ENCODE data around the gene PITPNM1. TPM values are rescaled to one million over a fixed set of nuclear protein-coding genes. Genes with fewer than 3 reads are reported as not detected.

The PITPNM1 gene
- total RNA-seq, 3 donors from 2014 or later (not counting 1 experiment from before 2014, with no cell fraction given), result 99.9 to 135 (median 123) TPM

DNA sequence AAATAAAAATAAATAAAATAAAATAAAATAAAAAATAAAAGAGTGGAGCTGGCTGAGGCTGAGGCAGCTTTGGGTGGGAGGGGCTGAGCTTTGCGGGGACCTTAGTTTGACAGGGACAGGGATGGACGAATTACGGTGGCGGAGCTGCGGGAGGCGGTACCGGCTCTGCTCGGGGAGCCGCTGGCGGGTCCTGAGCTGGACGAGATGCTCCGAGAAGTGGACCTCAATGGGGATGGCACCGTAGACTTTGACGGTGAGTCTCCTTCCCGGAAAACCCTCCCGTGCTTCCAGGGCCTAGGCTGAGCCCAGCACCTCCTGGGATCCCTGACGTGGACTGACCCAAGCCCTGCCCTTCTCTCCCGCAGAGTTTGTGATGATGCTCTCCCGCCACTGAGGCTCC is 46.9 kb downstream of the PITPNM1 start:
- Mint-ChIP-seq H3K9me3 (no peaks in the 10 kb centered on the region), H3K36me3 (no peaks in the 10 kb centered on the region), H3K27me3 (ENCODE audit: low read depth in 2 of 2) (peaks cover 0 to 3% of the 10 kb centered on the region in 2 donors), H3K4me1 (peaks cover 0 to 5% of the 10 kb centered on the region in 2 donors), H3K27ac (no peak overlapping the region), H3K4me3 (no peak overlapping the region)
- Histone ChIP-seq H3K36me3 (ENCODE audit: control insufficient read depth, insufficient read depth, low read length) (no peaks in the 10 kb centered on the region), H3K4me3 (ENCODE audit: low read length) (no peak overlapping the region), H3K27ac (ENCODE audit: low read length) (no peak overlapping the region), H3K27me3 (ENCODE audit: control insufficient read depth, insufficient read depth, low read length) (no peaks in the 10 kb centered on the region), H3K9me3 (ENCODE audit: control insufficient read depth, insufficient read depth, low read length) (no peaks in the 10 kb centered on the region), H3K4me1 (ENCODE audit: control insufficient read depth, insufficient read depth, low read length) (peaks cover 10% of the 10 kb centered on the region)
- no peak for DNase-seq
- no peak for ATAC-seq
- TF ChIP-seq, protein P1, sequence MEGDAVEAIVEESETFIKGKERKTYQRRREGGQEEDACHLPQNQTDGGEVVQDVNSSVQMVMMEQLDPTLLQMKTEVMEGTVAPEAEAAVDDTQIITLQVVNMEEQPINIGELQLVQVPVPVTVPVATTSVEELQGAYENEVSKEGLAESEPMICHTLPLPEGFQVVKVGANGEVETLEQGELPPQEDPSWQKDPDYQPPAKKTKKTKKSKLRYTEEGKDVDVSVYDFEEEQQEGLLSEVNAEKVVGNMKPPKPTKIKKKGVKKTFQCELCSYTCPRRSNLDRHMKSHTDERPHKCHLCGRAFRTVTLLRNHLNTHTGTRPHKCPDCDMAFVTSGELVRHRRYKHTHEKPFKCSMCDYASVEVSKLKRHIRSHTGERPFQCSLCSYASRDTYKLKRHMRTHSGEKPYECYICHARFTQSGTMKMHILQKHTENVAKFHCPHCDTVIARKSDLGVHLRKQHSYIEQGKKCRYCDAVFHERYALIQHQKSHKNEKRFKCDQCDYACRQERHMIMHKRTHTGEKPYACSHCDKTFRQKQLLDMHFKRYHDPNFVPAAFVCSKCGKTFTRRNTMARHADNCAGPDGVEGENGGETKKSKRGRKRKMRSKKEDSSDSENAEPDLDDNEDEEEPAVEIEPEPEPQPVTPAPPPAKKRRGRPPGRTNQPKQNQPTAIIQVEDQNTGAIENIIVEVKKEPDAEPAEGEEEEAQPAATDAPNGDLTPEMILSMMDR (IDR thresholded peaks at IDR 0.05), result no peak
- intact Hi-C loops (cut with micrococcal nuclease), result no loop called here
- 96% methylated on average over 19 of the region's 19 CpGs for WGBS (ENCODE audit: insufficient coverage)

DNA sequence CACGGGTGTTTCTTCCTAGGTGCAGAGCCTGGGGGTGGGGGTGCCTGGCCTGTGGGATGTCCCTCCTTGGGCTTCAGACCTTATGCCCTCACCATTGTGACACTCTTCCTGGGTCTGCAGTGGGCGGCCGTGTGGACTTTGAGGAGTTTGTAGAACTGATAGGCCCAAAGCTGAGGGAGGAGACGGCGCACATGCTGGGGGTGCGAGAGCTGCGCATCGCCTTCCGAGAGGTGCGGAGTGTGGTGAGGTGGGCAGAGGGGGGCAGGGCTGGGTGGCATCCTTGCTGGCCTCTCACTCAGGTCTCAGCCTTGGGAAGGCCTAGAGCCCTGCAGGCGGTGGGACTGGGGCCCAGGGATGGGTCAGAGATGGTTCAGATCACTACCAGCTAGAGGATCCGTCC is 47.7 kb downstream of the PITPNM1 start:
- DNase-seq, result no peak
- H3K27me3 ChIP-seq (ENCODE audit: control insufficient read depth, insufficient read depth, low read length), result no peaks in the 10 kb centered on the region
- H3K9me3 ChIP-seq (ENCODE audit: control insufficient read depth, insufficient read depth, low read length), result no peaks in the 10 kb centered on the region
- TF ChIP-seq, protein P1 (IDR thresholded peaks at IDR 0.05), result no peak
- 93% methylated on average over 12 of the region's 12 CpGs for WGBS (ENCODE audit: insufficient coverage)
- H3K4me1 ChIP-seq (ENCODE audit: control insufficient read depth, insufficient read depth, low read length), result peaks cover 10% of the 10 kb centered on the region
- H3K4me1 Mint-ChIP-seq, result peaks cover 0 to 5% of the 10 kb centered on the region in 2 donors
- H3K27ac Mint-ChIP-seq, result no peak overlapping the region
- H3K4me3 Mint-ChIP-seq, result no peak overlapping the region
- no peak overlapping the region for H3K27ac ChIP-seq (ENCODE audit: low read length)
- no peaks in the 10 kb centered on the region for H3K36me3 ChIP-seq (ENCODE audit: control insufficient read depth, insufficient read depth, low read length)
- intact Hi-C loops (cut with micrococcal nuclease), result no loop called here
- H3K4me3 ChIP-seq (ENCODE audit: low read length), result no peak overlapping the region
- no peak for ATAC-seq
- H3K27me3 Mint-ChIP-seq (ENCODE audit: low read depth in 2 of 2), result peaks cover 0 to 3% of the 10 kb centered on the region in 2 donors
- H3K36me3 Mint-ChIP-seq, result no peaks in the 10 kb centered on the region
- no peaks in the 10 kb centered on the region for H3K9me3 Mint-ChIP-seq

DNA sequence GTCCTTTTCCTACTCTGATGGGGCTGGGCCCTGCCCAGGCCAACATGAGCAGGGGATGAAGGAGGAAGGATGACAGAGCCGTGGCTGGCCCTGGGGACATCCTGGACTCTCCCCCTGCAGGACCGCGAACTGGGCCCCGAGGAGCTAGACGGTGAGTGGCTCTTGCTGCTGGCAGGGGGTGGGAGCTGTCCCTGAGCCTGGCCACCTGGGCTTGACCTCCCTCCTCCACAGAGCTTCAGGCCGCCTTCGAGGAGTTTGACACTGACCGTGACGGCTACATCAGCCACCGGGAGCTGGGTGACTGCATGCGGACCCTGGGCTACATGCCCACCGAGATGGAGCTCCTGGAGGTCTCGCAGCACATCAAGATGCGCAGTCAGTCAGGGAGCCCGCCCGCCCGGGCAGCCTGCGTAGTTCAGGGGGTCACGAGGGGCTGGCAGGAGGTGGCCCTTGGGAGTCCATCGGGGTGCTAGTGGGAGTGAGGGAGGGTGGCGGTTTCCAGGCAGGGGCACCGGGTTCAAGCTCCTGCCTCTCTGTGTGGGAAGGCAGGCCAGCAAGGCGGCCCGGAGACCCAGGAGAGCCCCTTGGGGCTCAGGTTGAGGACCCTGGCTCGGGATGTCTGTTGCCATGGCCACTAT is 49.0 kb downstream of the PITPNM1 start:
- peaks cover 0 to 9% of the 10 kb centered on the region in 2 donors for H3K27me3 Mint-ChIP-seq (ENCODE audit: low read depth in 2 of 2)
- H3K9me3 Mint-ChIP-seq, result no peaks in the 10 kb centered on the region
- H3K4me3 Mint-ChIP-seq, result no peak overlapping the region
- WGBS (ENCODE audit: insufficient coverage), result 94% methylated on average over 25 of the region's 25 CpGs
- H3K4me1 Mint-ChIP-seq, result peaks cover 0 to 10% of the 10 kb centered on the region in 2 donors
- no peak overlapping the region for H3K4me3 ChIP-seq (ENCODE audit: low read length)
- TF ChIP-seq, protein P1 (IDR thresholded peaks at IDR 0.05), result no peak
- H3K36me3 Mint-ChIP-seq, result no peaks in the 10 kb centered on the region
- no peak overlapping the region for H3K27ac ChIP-seq (ENCODE audit: low read length)
- DNase-seq, result no peak
- H3K27me3 ChIP-seq (ENCODE audit: control insufficient read depth, insufficient read depth, low read length), result no peaks in the 10 kb centered on the region
- peaks cover 14% of the 10 kb centered on the region for H3K4me1 ChIP-seq (ENCODE audit: control insufficient read depth, insufficient read depth, low read length)
- intact Hi-C loops (cut with micrococcal nuclease), result no loop called here
- no peak overlapping the region for H3K27ac Mint-ChIP-seq
- ATAC-seq, result no peak
- H3K36me3 ChIP-seq (ENCODE audit: control insufficient read depth, insufficient read depth, low read length), result no peaks in the 10 kb centered on the region
- H3K9me3 ChIP-seq (ENCODE audit: control insufficient read depth, insufficient read depth, low read length), result no peaks in the 10 kb centered on the region

DNA sequence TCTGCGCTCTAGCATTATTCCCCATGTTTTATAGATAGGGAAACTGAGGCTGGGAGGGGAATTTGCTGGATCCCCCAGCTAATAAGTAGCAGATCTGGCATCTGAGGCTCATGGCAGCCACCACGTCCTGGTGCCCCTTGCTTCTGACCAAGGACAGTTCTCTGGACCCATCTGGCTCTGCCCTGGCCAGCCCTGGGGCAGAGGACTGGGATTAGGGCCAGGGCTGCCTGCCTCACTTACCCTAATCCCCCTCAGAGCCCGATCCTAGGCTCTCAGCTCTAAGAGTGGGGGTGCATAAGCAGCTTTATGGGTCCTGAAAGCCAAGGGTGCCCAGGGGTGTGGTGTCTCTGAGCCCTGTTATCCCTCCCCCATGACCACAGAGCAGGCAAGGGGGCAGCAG is 50.1 kb downstream of the PITPNM1 start, which contains the start of gene CABP4:
Gene CABP4 (plus strand): TSS at position 301 of the 400 bp plus-strand sequence. CDS start 70 bp downstream, at position 371.
- TF ChIP-seq, protein P1 (IDR thresholded peaks at IDR 0.05), result no peak
- no peak within 1 kb of the TSS for H3K4me3 ChIP-seq (ENCODE audit: low read length)
- ATAC-seq (no peak), DNase-seq (no peak)
- intact Hi-C loops (cut with micrococcal nuclease), result no loop called here
- Mint-ChIP-seq H3K27ac (no peak within 1 kb of the TSS), H3K36me3 (no peaks in the 10 kb centered on the region), H3K4me1 (peaks cover 0 to 12% of the 10 kb centered on the region in 2 donors), H3K4me3 (no peak within 1 kb of the TSS), H3K9me3 (no peaks in the 10 kb centered on the region), H3K27me3 (ENCODE audit: low read depth in 2 of 2) (peaks cover 0 to 9% of the 10 kb centered on the region in 2 donors)
- no peaks in the 10 kb centered on the region for H3K36me3 ChIP-seq (ENCODE audit: control insufficient read depth, insufficient read depth, low read length)
- no peak within 1 kb of the TSS for H3K27ac ChIP-seq (ENCODE audit: low read length)
- H3K9me3 ChIP-seq (ENCODE audit: control insufficient read depth, insufficient read depth, low read length), result no peaks in the 10 kb centered on the region
- 90% methylated on average over 3 of the region's 3 CpGs for WGBS (ENCODE audit: insufficient coverage)
- no peaks in the 10 kb centered on the region for H3K27me3 ChIP-seq (ENCODE audit: control insufficient read depth, insufficient read depth, low read length)
- peaks cover 25% of the 10 kb centered on the region for H3K4me1 ChIP-seq (ENCODE audit: control insufficient read depth, insufficient read depth, low read length)
